WTC11 (cell line): ENCODE measurements around the gene LRRC74B. TPM values are rescaled to one million over a fixed set of nuclear protein-coding genes. Genes with fewer than 3 reads are reported as not detected.

Source experiments
- microRNA-seq: library from miRNA; unstranded; fragments of <30 nt; microRNA quantifications from one replicate; pipeline ENCODE4 v1.2.0, GENCODE V29; 2022; ENCODE audit warnings: borderline number of aligned reads
- total RNA-seq: library from RNA; stranded (reverse); gene quantifications from 3 replicates; pipeline ENCODE4 v1.2.3, GENCODE V29; 2021

The LRRC74B gene
- total RNA-seq, 1 experiment from 2014 or later, result not detected

Small RNA genes within 50 kb of the gene (microRNA-seq; reads per million reads assigned to microRNA genes)
- gene MIR649, result not detected

Other genes starting within 250 kb of the LRRC74B start
- 43.9 to 45.5 TPM (median 45.1 TPM) in 3 replicates for gene PI4KA, start 187.1 kb upstream of the LRRC74B start, total RNA-seq
- 13.3 to 14.7 TPM (median 14.0 TPM) in 3 replicates for gene SNAP29, start 186.9 kb upstream of the LRRC74B start, total RNA-seq
- gene CRKL, start 128.5 kb upstream of the LRRC74B start, total RNA-seq, result 113 to 115 TPM (median 114 TPM) in 3 replicates
- gene AIFM3, start 78.7 kb upstream of the LRRC74B start, total RNA-seq, result 2.6 to 3.4 TPM (median 2.8 TPM) in 3 replicates
- 38.3 to 44.5 TPM (median 40.1 TPM) in 3 replicates for gene LZTR1, start 63.6 kb upstream of the LRRC74B start, total RNA-seq
- 18.7 to 23.9 TPM (median 19.3 TPM) in 3 replicates for gene THAP7, start 43.8 kb upstream of the LRRC74B start, total RNA-seq
- gene P2RX6, start 30.8 kb upstream of the LRRC74B start, total RNA-seq, result 0.13 to 0.69 TPM (median 0.30 TPM) in 3 replicates
- 0.21 to 0.50 TPM (median 0.37 TPM) in 3 replicates for gene SLC7A4, start 13.4 kb upstream of the LRRC74B start, total RNA-seq